GM12872 (cell line): ENCODE results near the gene ENPP6.

Experiments
- TF ChIP-seq, protein P1 (sequence below): IDR thresholded peaks from 3 replicates; pipeline ENCODE4 v1.5.1; 2011; ENCODE audit warnings: low read depth, mild to moderate bottlenecking, low read length, moderate library complexity; ENCODE audit not compliant: insufficient read depth

Gene ENPP6

DNA sequence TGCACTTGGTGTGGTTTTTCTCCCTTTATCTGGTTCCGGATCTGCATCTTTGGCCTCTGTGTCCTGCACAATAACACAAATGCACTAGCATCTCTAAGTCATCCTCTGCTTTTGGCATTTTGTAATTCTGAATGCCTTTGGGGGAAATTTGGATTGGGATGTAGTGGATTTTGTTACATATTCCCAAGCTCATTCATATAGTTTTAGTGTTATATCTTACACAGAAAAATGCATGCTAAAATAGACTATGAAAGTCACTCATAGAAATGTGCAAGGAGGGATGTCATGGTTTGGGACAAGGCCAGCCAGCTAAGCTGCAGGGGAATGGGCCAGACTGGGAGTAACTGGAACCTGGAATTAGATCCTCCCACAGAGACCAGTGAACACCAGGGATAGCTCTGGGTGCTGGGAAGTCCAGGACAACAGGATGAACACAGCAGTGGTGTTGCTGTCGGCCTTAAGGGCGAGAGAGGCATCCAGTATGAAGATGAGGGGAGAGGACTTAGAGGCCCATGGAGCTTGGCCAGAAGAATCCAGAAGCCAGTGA is 20.1 kb downstream of the ENPP6 start:
- TF ChIP-seq, protein P1, sequence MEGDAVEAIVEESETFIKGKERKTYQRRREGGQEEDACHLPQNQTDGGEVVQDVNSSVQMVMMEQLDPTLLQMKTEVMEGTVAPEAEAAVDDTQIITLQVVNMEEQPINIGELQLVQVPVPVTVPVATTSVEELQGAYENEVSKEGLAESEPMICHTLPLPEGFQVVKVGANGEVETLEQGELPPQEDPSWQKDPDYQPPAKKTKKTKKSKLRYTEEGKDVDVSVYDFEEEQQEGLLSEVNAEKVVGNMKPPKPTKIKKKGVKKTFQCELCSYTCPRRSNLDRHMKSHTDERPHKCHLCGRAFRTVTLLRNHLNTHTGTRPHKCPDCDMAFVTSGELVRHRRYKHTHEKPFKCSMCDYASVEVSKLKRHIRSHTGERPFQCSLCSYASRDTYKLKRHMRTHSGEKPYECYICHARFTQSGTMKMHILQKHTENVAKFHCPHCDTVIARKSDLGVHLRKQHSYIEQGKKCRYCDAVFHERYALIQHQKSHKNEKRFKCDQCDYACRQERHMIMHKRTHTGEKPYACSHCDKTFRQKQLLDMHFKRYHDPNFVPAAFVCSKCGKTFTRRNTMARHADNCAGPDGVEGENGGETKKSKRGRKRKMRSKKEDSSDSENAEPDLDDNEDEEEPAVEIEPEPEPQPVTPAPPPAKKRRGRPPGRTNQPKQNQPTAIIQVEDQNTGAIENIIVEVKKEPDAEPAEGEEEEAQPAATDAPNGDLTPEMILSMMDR = no peak

DNA sequence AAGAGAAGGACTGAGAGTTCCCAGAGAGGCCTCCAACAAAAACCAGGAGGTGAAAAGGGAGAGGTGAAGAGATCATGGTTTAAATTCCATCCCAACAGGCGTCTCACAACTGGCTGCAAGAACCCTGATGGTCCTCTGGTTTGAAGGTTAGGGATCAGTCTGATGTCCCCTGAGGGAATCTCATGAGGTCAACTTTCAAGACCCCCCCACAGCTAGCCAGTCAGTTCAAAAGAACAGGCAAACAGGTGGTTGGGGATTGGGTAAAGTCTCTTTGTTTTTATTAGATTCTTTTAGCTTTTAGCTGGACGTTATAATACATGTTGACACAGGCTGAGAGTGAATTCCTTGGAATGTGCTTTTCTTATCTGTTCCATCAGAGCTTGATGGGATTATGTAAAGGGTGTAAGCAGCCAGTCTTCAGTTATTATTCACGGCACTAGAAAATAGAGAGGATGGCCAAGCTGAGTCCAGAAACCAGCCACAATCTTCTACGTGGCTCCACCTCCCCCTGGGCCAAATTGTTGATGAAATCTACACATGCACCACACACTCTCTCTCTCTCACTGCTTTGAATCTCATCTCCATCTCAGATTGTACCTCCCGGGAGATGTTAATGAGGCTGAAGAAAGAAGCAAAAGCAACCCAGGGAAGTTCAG is 20.8 kb downstream of the ENPP6 start:
- TF ChIP-seq, protein P1 = no peak

DNA sequence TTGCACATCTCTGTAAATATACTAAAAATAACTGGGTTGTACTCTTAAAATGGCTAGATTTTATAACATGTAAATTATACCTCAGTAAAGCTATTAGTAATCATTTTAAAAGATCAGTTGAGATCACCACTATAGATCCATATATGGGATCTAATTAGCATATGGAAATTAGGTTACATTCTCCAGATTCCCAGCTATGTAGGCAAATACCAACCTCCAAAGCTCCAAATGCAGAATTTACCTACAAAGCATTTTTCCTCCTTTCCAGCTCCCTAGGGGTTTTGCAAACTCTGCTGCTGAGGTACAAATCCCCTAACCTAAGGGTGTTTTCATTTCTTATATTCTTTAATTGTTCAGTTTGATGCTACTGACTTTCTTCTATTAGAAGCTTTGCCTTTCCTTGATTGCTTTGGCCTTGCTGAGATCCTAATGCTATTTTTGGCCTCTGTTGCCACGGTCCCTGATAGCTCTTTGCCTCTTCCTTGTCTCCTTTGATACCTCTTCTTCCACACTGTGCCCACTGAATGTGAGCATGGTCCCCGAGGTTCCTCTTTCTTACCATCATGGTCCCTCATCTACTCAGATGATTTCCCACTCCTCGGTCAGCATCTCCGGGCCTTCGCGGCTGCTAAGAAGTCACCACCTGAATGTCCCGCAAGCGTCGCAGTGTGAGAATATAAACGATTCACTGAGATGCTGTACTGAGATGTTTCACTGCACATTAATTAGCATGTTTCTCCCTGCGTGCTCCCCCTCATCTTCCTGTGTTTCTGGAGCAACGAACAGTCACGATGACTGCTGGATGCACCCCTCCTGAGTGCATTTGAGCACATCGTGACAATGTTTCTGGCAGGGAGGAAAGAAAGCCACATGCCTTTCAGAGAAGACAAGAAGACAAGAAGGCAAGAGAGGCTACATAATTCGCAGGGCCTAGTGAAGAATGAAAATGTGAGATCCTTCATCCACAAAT is 23.8 kb downstream of the ENPP6 start:
- TF ChIP-seq, protein P1 = no peak

DNA sequence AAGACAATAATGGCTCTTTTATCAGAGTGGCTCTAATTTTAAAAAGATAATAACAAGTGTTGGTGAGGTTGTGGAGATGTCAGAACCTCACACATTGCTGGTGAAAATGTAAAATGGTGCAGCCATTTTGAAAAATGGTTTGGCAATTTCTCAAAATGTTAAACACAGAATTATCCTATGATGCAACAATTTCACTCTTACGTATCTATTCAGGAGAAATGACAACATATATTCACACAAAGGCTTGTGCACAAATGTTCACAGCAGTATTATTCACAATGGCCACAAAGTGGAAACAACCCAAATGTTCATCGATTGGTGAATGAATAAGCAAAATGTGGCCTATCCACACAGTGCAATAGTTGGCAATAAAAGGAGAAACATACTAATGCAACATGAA is 24.7 kb downstream of the ENPP6 start:
- TF ChIP-seq, protein P1 = no peak

DNA sequence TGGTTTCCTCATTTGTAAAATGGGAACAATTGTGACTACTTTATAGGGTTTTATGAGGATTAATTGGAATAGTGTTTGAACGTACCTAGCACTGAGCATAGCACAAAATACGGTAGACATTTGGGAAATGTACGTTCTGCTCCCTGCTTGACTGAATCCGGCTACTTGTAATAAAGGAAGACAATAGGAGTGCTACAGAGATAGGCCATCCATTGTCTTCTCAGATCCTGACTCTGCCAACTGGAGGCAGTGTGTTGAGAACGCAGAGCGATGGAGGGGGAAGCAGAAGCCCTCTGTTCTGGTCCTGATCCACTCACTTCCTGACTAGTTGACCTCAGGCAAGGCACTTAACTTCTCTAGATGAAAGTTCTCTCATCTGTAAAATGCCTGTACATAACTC is 26.4 kb downstream of the ENPP6 start:
- TF ChIP-seq, protein P1 = no peak

DNA sequence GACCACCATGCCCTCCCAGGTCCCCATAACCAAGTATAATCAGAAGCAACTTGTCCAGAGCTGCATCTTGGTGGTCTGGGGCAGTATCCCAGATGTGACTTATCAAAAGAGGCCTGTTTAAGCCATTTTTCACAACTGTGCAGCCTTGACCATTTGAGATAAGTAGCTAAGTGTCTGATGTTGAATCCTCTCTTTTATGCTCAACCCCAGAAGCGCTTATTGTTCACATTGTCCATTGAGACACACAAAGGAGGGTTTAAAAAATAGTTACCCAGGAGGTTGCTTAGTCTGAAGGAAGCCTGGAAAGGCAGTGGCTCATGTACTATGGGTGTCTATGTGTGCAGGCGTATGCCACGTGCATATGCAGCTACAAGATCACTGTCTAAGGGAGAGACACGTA is 27.0 kb downstream of the ENPP6 start:
- TF ChIP-seq, protein P1 = no peak

DNA sequence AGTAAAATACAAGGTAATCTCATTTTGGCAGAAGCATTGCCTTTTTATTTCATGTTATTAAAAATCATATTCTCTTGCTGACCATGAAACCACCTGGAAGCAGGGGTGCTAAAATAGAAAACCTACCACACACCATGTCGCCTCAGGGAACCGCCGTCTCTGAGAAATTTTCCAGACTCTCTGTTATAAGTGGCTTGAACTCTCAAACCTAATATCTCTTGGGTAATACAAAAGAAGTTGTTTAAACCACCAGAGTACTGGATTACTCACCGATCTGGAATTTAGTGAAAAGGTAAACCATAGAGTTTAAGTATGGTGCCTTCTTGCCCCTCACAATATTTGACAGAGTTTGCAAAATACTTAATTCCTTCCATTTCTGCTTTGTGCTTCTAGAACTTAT is 27.7 kb downstream of the ENPP6 start:
- TF ChIP-seq, protein P1 = no peak
